Smooth muscle cell (in vitro differentiated cells): ENCODE measurements around the gene ABCA4. TPM values are rescaled to one million over a fixed set of nuclear protein-coding genes. Genes with fewer than 3 reads are reported as not detected.

Experiments
- DNase-seq: peaks from one replicate; lab custom pipeline; 2025; ENCODE audit not compliant: unreplicated experiment; lab: John Stamatoyannopoulos, UW
- H2AFZ ChIP-seq: fragments of 200-600 bp; sonication (generic); 2 replicates; pipeline ENCODE4 v1.6.0; 2016; ENCODE audit warnings: antibody characterized with exemption, low read depth, mild to moderate bottlenecking
- H3F3A ChIP-seq: fragments of 200-600 bp; sonication (generic); 2 replicates; pipeline ENCODE4 v1.6.0; 2017; ENCODE audit warnings: antibody characterized with exemption, low read depth
- H3K27ac ChIP-seq: fragments of 200-600 bp; sonication (generic); 2 replicates; pipeline ENCODE4 v1.5.1; 2016; ENCODE audit warnings: low read depth, mild to moderate bottlenecking
- H3K27me3 ChIP-seq: fragments of 200-600 bp; sonication (generic); 2 replicates; pipeline ENCODE4 v1.6.1; 2016; ENCODE audit warnings: low read depth, mild to moderate bottlenecking
- H3K36me3 ChIP-seq: fragments of 200-600 bp; sonication (generic); 2 replicates; pipeline ENCODE4 v1.5.1; 2016; ENCODE audit warnings: low read depth
- H3K4me1 ChIP-seq: fragments of 200-600 bp; sonication (generic); 2 replicates; pipeline ENCODE4 v1.5.1; 2016; ENCODE audit warnings: low read depth
- H3K4me2 ChIP-seq: fragments of 200-600 bp; sonication (generic); 2 replicates; pipeline ENCODE4 v1.6.0; 2016; ENCODE audit warnings: mild to moderate bottlenecking
- H3K4me3 ChIP-seq: fragments of 200-600 bp; sonication (generic); 2 replicates; pipeline ENCODE4 v1.5.1; 2016; ENCODE audit warnings: mild to moderate bottlenecking
- H3K79me2 ChIP-seq: fragments of 200-600 bp; sonication (generic); 2 replicates; pipeline ENCODE4 v1.6.0; 2016; ENCODE audit warnings: low read depth, mild to moderate bottlenecking
- H3K9ac ChIP-seq: fragments of 200-600 bp; sonication (generic); 2 replicates; pipeline ENCODE4 v1.6.0; 2016; ENCODE audit warnings: low read depth
- H3K9me3 ChIP-seq: fragments of 200-600 bp; sonication (generic); replicated peaks from 2 replicates; pipeline ENCODE4 v1.5.1; 2016; ENCODE audit warnings: low read depth
- H4K20me1 ChIP-seq: fragments of 200-600 bp; sonication (generic); 2 replicates; pipeline ENCODE4 v1.6.0; 2016; ENCODE audit warnings: low read depth
- CTCF ChIP-seq: fragments of 200-600 bp; sonication (generic); IDR thresholded peaks from 2 replicates; pipeline ENCODE4 v1.5.1; 2017; ENCODE audit warnings: borderline replicate concordance, mild to moderate bottlenecking, antibody characterized with exemption; ENCODE audit not compliant: insufficient read depth, poor library complexity, severe bottlenecking
- WGBS: methylation state at CpG from one replicate; pipeline ENCODE4 v1.1.7; 2016; ENCODE audit warnings: low lambda C conversion rate; 5-methylcytosine and 5-hydroxymethylcytosine counted together
- polyA plus RNA-seq: library from polyadenylated mRNA; unstranded; fragments of >200 nt; fragmentation: Nextera tagmentation; extraction: Ambion mirVana; gene quantifications from 2 replicates; pipeline ENCODE4 v1.2.1, GENCODE V29; 2016
- total RNA-seq: library from RNA; depleted of rRNA; stranded (reverse); fragments of >200 nt; gene quantifications from 2 replicates; pipeline ENCODE4 v1.2.3, GENCODE V29; 2014

ABCA4 gene
- total and polyA plus RNA-seq, 2 experiments from 2014 or later: 0.46 to 0.99 TPM

- no peak overlapping the region for H2AFZ ChIP-seq
Observed at GRCh38 chr1:93969887-93970286, 151.1 kb downstream of the ABCA4 start.

GRCh38 chr1:93969371-93969770 is 151.6 kb downstream of the ABCA4 start:
- Histone ChIP-seq H3K79me2 (no peaks in the 10 kb centered on the region), H3K4me2 (no peak overlapping the region), H3K27ac (peak overlapping the region; percentile 9), H2AFZ (no peak overlapping the region), H3K9ac (no peak overlapping the region), H3K4me3 (no peak overlapping the region), H4K20me1 (no peaks in the 10 kb centered on the region), H3K36me3 (no peaks in the 10 kb centered on the region), H3K4me1 (no peaks in the 10 kb centered on the region), H3K9me3 (no peaks in the 10 kb centered on the region), H3F3A (no peaks in the 10 kb centered on the region), H3K27me3 (no peaks in the 10 kb centered on the region)
- TF ChIP-seq CTCF: no peak
- WGBS: 85% methylated on average over 2 of the region's 2 CpGs
- DNase-seq: no peak

More at GRCh38 chr1:93969887-93970286, 151.1 kb downstream of the ABCA4 start:
- Histone ChIP-seq H3F3A (no peaks in the 10 kb centered on the region), H3K27me3 (no peaks in the 10 kb centered on the region), H4K20me1 (no peaks in the 10 kb centered on the region), H3K27ac (no peak overlapping the region), H3K4me3 (no peak overlapping the region), H3K79me2 (no peaks in the 10 kb centered on the region), H3K9me3 (no peaks in the 10 kb centered on the region), H3K4me1 (no peaks in the 10 kb centered on the region), H3K9ac (no peak overlapping the region), H3K36me3 (no peaks in the 10 kb centered on the region), H3K4me2 (no peak overlapping the region)
- no peak for DNase-seq
- TF ChIP-seq CTCF: no peak
- 90% methylated on average over 3 of the region's 3 CpGs for WGBS

GRCh38 chr1:93967306-93967705 is 153.6 kb downstream of the ABCA4 start:
- H3F3A ChIP-seq: no peaks in the 10 kb centered on the region
- H3K4me1 ChIP-seq: no peaks in the 10 kb centered on the region
- H3K4me3 ChIP-seq: no peak overlapping the region
- 79% methylated on average over 3 of the region's 3 CpGs for WGBS
- DNase-seq: no peak
- no peak overlapping the region for H3K27ac ChIP-seq
- no peak overlapping the region for H2AFZ ChIP-seq
- H4K20me1 ChIP-seq: no peaks in the 10 kb centered on the region
- TF ChIP-seq CTCF: no peak
- H3K36me3 ChIP-seq: no peaks in the 10 kb centered on the region
- H3K9ac ChIP-seq: no peak overlapping the region
- H3K4me2 ChIP-seq: no peak overlapping the region
- H3K9me3 ChIP-seq: no peaks in the 10 kb centered on the region
- H3K79me2 ChIP-seq: no peaks in the 10 kb centered on the region
- no peaks in the 10 kb centered on the region for H3K27me3 ChIP-seq

- TF ChIP-seq CTCF: no peak
- H3K27ac ChIP-seq: no peak overlapping the region
- H3K4me3 ChIP-seq: no peak overlapping the region
- no peak for DNase-seq
- no peaks in the 10 kb centered on the region for H3F3A ChIP-seq
- H3K9me3 ChIP-seq: no peaks in the 10 kb centered on the region
- H3K4me2 ChIP-seq: no peak overlapping the region
- 85% methylated on average over 2 of the region's 2 CpGs for WGBS
- no peaks in the 10 kb centered on the region for H3K79me2 ChIP-seq
- no peaks in the 10 kb centered on the region for H3K36me3 ChIP-seq
- H2AFZ ChIP-seq: no peak overlapping the region
- no peaks in the 10 kb centered on the region for H4K20me1 ChIP-seq
- H3K4me1 ChIP-seq: no peaks in the 10 kb centered on the region
- no peaks in the 10 kb centered on the region for H3K27me3 ChIP-seq
- no peak overlapping the region for H3K9ac ChIP-seq
Observed at GRCh38 chr1:93965888-93966287, 155.1 kb downstream of the ABCA4 start.
